Left ventricle myocardium inferior (tissue), 1 donor: ENCODE measurements around the gene CDH9. TPM values are rescaled to one million over a fixed set of nuclear protein-coding genes. Genes with fewer than 3 reads are reported as not detected.

ENCODE experiments used
- DNase-seq: peaks from one replicate; pipeline ENCODE4 v3.0.0-alpha.2; 2020
- H3K27ac ChIP-seq: fragments of 200-600 bp; replicated peaks from 2 replicates; pipeline ENCODE4 v1.8.0; 2021
- H3K27me3 ChIP-seq: fragments of 200-600 bp; 2 replicates; pipeline ENCODE4 v1.8.0; 2021; ENCODE audit warnings: low read depth
- H3K36me3 ChIP-seq: fragments of 200-600 bp; 2 replicates; pipeline ENCODE4 v1.8.0; 2021
- H3K4me1 ChIP-seq: fragments of 200-600 bp; 2 replicates; pipeline ENCODE4 v1.8.0; 2021
- H3K4me3 ChIP-seq: fragments of 200-600 bp; 2 replicates; pipeline ENCODE4 v1.8.0; 2021; ENCODE audit warnings: mild to moderate bottlenecking, moderate library complexity
- H3K9me3 ChIP-seq: fragments of 200-600 bp; replicated peaks from 2 replicates; pipeline ENCODE4 v1.8.0; 2021
- intact Hi-C: fragments of 100-400 bp; cut with micrococcal nuclease; formaldehyde crosslinking; loops from one replicate; pipeline ENCODE4 v1.11.0; 2022
- total RNA-seq: library from RNA; stranded (reverse); fragmentation: NEBNext Ultra II Directional; extraction: Animal tissue kit (Norgen Biotek cat#: 25700); gene quantifications from one replicate; pipeline ENCODE4 v1.2.1, GENCODE V29; 2021
- TF ChIP-seq, protein P1 (sequence below): fragments of 200-600 bp; IDR thresholded peaks from 2 replicates; pipeline ENCODE4 v1.8.0; 2021; ENCODE audit warnings: antibody characterized with exemption, mild to moderate bottlenecking, borderline replicate concordance
- donor health status: DM: no; HTN: yes; CAD: no; lungs with severe emphysema.

CDH9 gene
- total RNA-seq, 1 donor from 2014 or later: not detected

GRCh38 chr5:27048510-27048909 is 10.1 kb upstream of the CDH9 start:
- no peak for DNase-seq
- Histone ChIP-seq H3K36me3 (no peaks in the 10 kb centered on the region), H3K27me3 (no peaks in the 10 kb centered on the region), H3K9me3 (no peaks in the 10 kb centered on the region), H3K4me1 (no peaks in the 10 kb centered on the region), H3K27ac (no peak overlapping the region), H3K4me3 (no peak overlapping the region)
- TF ChIP-seq, protein P1, sequence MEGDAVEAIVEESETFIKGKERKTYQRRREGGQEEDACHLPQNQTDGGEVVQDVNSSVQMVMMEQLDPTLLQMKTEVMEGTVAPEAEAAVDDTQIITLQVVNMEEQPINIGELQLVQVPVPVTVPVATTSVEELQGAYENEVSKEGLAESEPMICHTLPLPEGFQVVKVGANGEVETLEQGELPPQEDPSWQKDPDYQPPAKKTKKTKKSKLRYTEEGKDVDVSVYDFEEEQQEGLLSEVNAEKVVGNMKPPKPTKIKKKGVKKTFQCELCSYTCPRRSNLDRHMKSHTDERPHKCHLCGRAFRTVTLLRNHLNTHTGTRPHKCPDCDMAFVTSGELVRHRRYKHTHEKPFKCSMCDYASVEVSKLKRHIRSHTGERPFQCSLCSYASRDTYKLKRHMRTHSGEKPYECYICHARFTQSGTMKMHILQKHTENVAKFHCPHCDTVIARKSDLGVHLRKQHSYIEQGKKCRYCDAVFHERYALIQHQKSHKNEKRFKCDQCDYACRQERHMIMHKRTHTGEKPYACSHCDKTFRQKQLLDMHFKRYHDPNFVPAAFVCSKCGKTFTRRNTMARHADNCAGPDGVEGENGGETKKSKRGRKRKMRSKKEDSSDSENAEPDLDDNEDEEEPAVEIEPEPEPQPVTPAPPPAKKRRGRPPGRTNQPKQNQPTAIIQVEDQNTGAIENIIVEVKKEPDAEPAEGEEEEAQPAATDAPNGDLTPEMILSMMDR: no peak
- intact Hi-C loops: no loop called here

DNA sequence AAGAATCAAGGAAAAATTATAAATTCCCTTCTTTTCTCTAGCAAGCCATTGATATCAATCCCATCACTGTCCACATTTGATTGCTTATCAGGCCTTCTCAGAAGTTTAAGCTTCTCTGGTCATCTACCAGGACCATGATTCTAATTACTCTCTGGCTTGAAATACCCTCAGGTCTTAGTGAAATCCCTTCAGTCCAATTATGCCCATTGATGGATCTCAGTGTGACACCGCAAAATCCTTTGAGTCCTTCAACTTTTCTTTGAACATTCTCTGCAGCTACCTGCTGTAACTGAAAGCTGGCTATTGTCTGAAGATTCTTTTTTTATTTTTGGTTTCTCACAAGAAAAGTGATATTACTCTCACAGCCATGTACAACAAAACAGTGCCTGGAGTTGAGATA is 3.0 kb upstream of the CDH9 start:
- intact Hi-C loops: no loop called here
- DNase-seq: no peak
- Histone ChIP-seq H3K9me3 (no peaks in the 10 kb centered on the region), H3K4me1 (no peaks in the 10 kb centered on the region), H3K4me3 (no peak overlapping the region), H3K36me3 (no peaks in the 10 kb centered on the region), H3K27me3 (no peaks in the 10 kb centered on the region), H3K27ac (no peak overlapping the region)
- TF ChIP-seq, protein P1: no peak

DNA sequence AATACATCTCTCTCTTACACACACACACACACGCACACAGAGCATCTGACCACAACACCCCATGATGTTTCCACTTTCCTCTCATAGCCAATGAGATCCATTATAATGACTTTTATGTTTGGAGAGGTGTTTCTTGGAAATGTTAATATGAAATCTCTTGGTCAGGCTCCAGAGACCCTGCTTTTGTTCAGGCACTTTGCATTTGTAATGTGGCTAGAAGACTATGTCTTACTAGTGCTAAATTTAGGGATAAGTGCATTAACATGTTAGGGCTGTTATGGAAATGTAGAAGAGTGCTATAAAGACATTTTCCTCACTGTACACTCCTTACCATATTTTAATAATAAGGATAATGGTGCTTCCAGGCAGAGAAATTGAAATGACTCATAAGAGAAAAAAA is 3.8 kb downstream of the CDH9 start:
- DNase-seq: no peak
- Histone ChIP-seq H3K4me1 (no peaks in the 10 kb centered on the region), H3K27me3 (no peaks in the 10 kb centered on the region), H3K9me3 (no peaks in the 10 kb centered on the region), H3K27ac (no peak overlapping the region), H3K4me3 (no peak overlapping the region), H3K36me3 (no peaks in the 10 kb centered on the region)
- TF ChIP-seq, protein P1: no peak
- intact Hi-C loops: no loop called here

DNA sequence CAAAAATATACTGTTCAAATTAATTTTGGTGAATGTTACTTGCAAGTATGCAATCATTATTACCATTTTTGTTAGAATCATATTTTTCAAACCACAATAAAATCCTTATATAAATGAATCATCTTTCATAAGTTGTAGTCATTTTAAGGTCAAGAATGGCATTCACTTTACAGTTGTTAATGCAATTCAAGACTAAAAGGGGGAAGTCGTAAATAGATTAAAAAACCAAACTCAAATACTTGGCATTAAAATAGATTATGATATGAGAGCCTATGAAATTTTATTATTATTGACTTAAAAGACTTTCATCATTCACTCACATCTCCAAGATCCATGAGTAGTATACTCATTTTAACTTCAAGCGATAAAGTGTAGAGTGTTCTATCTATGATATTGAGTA is 11.6 kb downstream of the CDH9 start:
- intact Hi-C loops: no loop called here

DNA sequence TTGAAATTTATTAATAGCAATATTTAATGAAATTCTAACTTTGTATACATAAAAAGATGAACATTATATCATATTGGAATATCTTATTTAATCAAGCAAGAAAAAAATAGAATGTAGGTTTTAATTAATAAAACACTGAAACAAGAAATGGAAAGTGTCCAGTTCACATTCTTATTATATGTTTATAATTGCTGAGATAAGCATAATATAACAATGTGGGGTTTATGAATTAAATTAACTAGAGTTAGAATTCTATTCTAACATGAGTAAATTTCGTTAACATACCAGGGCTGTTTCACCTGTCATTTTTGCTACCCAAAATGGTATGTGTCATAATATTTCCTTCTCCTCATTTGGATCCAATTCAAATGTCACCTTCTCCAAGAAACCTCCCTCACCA is 12.3 kb downstream of the CDH9 start:
- intact Hi-C loops: no loop called here
- no peak overlapping the region for H3K27ac ChIP-seq
- no peaks in the 10 kb centered on the region for H3K36me3 ChIP-seq
- no peak overlapping the region for H3K4me3 ChIP-seq
- no peak for DNase-seq
- H3K27me3 ChIP-seq: no peaks in the 10 kb centered on the region
- TF ChIP-seq, protein P1: no peak
- H3K4me1 ChIP-seq: no peaks in the 10 kb centered on the region
- no peaks in the 10 kb centered on the region for H3K9me3 ChIP-seq

More for the DNA sequence above, 11.6 kb downstream of the CDH9 start:
- Histone ChIP-seq H3K4me1 (no peaks in the 10 kb centered on the region), H3K9me3 (no peaks in the 10 kb centered on the region), H3K27me3 (no peaks in the 10 kb centered on the region), H3K27ac (no peak overlapping the region), H3K36me3 (no peaks in the 10 kb centered on the region), H3K4me3 (no peak overlapping the region)
- TF ChIP-seq, protein P1: no peak
- DNase-seq: no peak

DNA sequence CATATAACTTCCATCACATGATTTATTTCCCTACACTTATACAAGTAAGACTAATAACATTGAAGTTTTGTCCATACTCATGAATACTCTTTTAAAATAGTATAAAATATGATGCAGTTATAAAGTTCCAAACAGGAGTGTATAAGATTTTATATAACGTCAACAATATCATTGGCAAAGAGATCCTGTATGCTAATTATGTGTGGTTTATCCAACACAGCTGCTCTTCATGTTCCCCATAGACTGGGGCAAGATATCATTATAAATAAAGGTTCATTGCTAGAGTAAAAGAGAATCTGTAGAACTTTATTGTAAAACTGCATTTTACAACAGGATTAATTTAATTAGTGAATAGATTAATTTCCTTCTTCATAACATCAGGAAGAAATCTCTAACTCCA is 16.9 kb downstream of the CDH9 start:
- intact Hi-C loops: no loop called here
- TF ChIP-seq, protein P1: no peak
- no peaks in the 10 kb centered on the region for H3K9me3 ChIP-seq
- DNase-seq: no peak
- H3K4me3 ChIP-seq: no peak overlapping the region
- H3K4me1 ChIP-seq: no peaks in the 10 kb centered on the region
- H3K27me3 ChIP-seq: no peaks in the 10 kb centered on the region
- no peaks in the 10 kb centered on the region for H3K36me3 ChIP-seq
- H3K27ac ChIP-seq: no peak overlapping the region
